Measurements from ENCODE around the gene CFAP410. TPM values are rescaled to one million over a fixed set of nuclear protein-coding genes. Genes with fewer than 3 reads are reported as not detected.

The CFAP410 gene
- polyA plus RNA-seq, 1 donor = 20.1 TPM

GRCh38 chr21:44297525-44298290, 41.5 kb downstream of the CFAP410 start:
- DNase-seq = peak; percentile 87

GRCh38 chr21:44296916-44297315, 42.3 kb downstream of the CFAP410 start:
- DNase-seq = no peak

GRCh38 chr21:44296103-44296519, 43.1 kb downstream of the CFAP410 start:
- DNase-seq = no peak

GRCh38 chr21:44295646-44296045, 43.5 kb downstream of the CFAP410 start:
- no peak for DNase-seq

GRCh38 chr21:44295163-44295573, 44.0 kb downstream of the CFAP410 start:
- no peak for DNase-seq

- DNase-seq = peak; percentile 76
Observed at GRCh38 chr21:44294391-44295162, 44.6 kb downstream of the CFAP410 start.

GRCh38 chr21:44293551-44294231, 45.5 kb downstream of the CFAP410 start:
- DNase-seq = no peak

GRCh38 chr21:44292812-44293195, 46.4 kb downstream of the CFAP410 start:
- DNase-seq = no peak

- no peak for DNase-seq
Observed at GRCh38 chr21:44291936-44292811, 47.0 kb downstream of the CFAP410 start.

GRCh38 chr21:44291078-44291935, 47.9 kb downstream of the CFAP410 start:
- no peak for DNase-seq

GRCh38 chr21:44290327-44291077, 48.7 kb downstream of the CFAP410 start:
- no peak for DNase-seq

GRCh38 chr21:44289381-44290010, 49.7 kb downstream of the CFAP410 start:
- DNase-seq = no peak

- DNase-seq = no peak
Observed at GRCh38 chr21:44288251-44289110, 50.7 kb downstream of the CFAP410 start.

- no peak for DNase-seq
Observed at GRCh38 chr21:44286716-44287632, 52.2 kb downstream of the CFAP410 start.

GRCh38 chr21:44286086-44286715, 53.0 kb downstream of the CFAP410 start:
- no peak for DNase-seq

- no peak for DNase-seq
Observed at GRCh38 chr21:44285138-44285992, 53.8 kb downstream of the CFAP410 start, which contains the start of gene AIRE. TSS of gene AIRE (plus strand) at chr21:44285876. CDS start at chr21:44286007, 131 bp downstream.

Measured in hindlimb muscle (tissue), 1 donor.